ENCODE data around the gene RNF223. TPM values are rescaled to one million over a fixed set of nuclear protein-coding genes. Genes with fewer than 3 reads are reported as not detected.

RNF223 gene
- total RNA-seq, 1 experiment from 2014 or later: not detected

DNA sequence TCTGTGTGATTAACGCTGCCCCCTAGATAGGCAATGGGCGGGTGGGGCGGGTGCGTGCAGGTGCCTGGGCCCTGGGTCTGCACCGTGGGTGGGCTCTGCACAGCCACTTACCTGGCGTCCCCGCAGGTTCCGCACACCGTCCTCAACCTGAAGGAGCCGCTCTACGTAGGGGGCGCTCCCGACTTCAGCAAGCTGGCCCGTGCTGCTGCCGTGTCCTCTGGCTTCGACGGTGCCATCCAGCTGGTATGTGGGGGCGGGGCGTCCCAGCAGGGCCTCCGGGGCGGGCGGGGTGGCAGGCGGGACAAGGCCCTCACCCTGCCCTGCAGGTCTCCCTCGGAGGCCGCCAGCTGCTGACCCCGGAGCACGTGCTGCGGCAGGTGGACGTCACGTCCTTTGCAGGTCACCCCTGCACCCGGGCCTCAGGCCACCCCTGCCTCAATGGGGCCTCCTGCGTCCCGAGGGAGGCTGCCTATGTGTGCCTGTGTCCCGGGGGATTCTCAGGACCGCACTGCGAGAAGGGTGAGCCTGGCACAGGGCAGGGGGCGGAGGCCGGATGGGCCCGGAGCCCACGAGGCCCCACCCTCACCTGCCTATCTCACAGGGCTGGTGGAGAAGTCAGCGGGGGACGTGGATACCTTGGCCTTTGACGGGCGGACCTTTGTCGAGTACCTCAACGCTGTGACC, 22.8 kb downstream of the RNF223 start:
- DNase-seq: peak; percentile 62
- no peak overlapping the region for H2BK12ac ChIP-seq (ENCODE audit: insufficient read length, low read depth, low read length)
- no peak overlapping the region for H4K5ac ChIP-seq (ENCODE audit: insufficient read length, low read depth, low read length)
- Mint-ChIP-seq H3K4me1 (no peaks in the 10 kb centered on the region; a peak in 1 of 4 replicates), H3K36me3 (ENCODE audit: insufficient read depth in 1 of 3, low read depth in 3 of 3) (peaks cover 13 to 51% (median 46%) of the 10 kb centered on the region in 3 experiments), H3K27ac (peak overlapping the region in 1 of 3 experiments; percentile 85; a peak in 1 of 7 replicates), H3K9me3 (no peaks in the 10 kb centered on the region), H3K4me3 (no peak overlapping the region), H3K27me3 (ENCODE audit: low read depth) (peaks cover 3% of the 10 kb centered on the region)
- no peak overlapping the region for H2BK120ac ChIP-seq (ENCODE audit: low read depth, low read length, poor library complexity, severe bottlenecking)
- H3K23ac ChIP-seq (ENCODE audit: insufficient read length, low read depth, low read length): no peak overlapping the region
- H3K4ac ChIP-seq (ENCODE audit: low read depth, low read length): no peak overlapping the region
- no peak overlapping the region for H2BK15ac ChIP-seq (ENCODE audit: low read depth, low read length)
- H3K9me3 ChIP-seq (ENCODE audit: control insufficient read depth, low read depth, low read length): no peaks in the 10 kb centered on the region
- no peak overlapping the region for H3K9ac ChIP-seq (ENCODE audit: extremely low read depth, insufficient read length, low read length)
- H3K4me1 ChIP-seq (ENCODE audit: insufficient read depth, low read length): no peaks in the 10 kb centered on the region
- H3K56ac ChIP-seq (ENCODE audit: insufficient read length, low read depth, low read length): no peak overlapping the region
- H4K8ac ChIP-seq (replicated peaks; ENCODE audit: insufficient read length, low read depth, low read length): no peak overlapping the region
- no peak overlapping the region for H4K91ac ChIP-seq (ENCODE audit: insufficient read length, low read depth, low read length)
- H3K4me2 ChIP-seq (ENCODE audit: insufficient read depth, insufficient read length, low read length): no peak overlapping the region
- H3T11ph ChIP-seq (ENCODE audit: low read length): no peak overlapping the region
- no peaks in the 10 kb centered on the region for H3K23me2 ChIP-seq (ENCODE audit: insufficient read length, low read depth, low read length, poor library complexity, severe bottlenecking)
- H2AFZ ChIP-seq (ENCODE audit: low read length): no peak overlapping the region
- TF ChIP-seq, protein P1, sequence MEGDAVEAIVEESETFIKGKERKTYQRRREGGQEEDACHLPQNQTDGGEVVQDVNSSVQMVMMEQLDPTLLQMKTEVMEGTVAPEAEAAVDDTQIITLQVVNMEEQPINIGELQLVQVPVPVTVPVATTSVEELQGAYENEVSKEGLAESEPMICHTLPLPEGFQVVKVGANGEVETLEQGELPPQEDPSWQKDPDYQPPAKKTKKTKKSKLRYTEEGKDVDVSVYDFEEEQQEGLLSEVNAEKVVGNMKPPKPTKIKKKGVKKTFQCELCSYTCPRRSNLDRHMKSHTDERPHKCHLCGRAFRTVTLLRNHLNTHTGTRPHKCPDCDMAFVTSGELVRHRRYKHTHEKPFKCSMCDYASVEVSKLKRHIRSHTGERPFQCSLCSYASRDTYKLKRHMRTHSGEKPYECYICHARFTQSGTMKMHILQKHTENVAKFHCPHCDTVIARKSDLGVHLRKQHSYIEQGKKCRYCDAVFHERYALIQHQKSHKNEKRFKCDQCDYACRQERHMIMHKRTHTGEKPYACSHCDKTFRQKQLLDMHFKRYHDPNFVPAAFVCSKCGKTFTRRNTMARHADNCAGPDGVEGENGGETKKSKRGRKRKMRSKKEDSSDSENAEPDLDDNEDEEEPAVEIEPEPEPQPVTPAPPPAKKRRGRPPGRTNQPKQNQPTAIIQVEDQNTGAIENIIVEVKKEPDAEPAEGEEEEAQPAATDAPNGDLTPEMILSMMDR (conservative IDR thresholded peaks at IDR 0.05): 0 out of 3 replicates have a peak, but pooled peaks have one; percentile 22
- no peak overlapping the region for H2AK5ac ChIP-seq (ENCODE audit: insufficient read length, low read length)
- no CpG with 5 or more reads among the region's 46 CpGs for WGBS (ENCODE audit: extremely low coverage, insufficient read length, low lambda C conversion rate)
- no peak overlapping the region for H3K14ac ChIP-seq (ENCODE audit: insufficient read depth, low read length)
- no peak overlapping the region for H2BK20ac ChIP-seq (ENCODE audit: low read depth, low read length, poor library complexity, severe bottlenecking)
- no peaks in the 10 kb centered on the region for H3K79me1 ChIP-seq (ENCODE audit: insufficient read depth, low read depth, low read length, poor library complexity, severe bottlenecking)
- H3K27me3 ChIP-seq (ENCODE audit: insufficient read depth, low read length): no peaks in the 10 kb centered on the region; the same call in 1 of the 2 replicates
- H3K79me2 ChIP-seq (ENCODE audit: insufficient read depth, low read length): no peaks in the 10 kb centered on the region; the same call in 1 of the 2 replicates
- H3K27ac ChIP-seq (ENCODE audit: insufficient read length, low read depth, low read length): no peak overlapping the region
- H4K20me1 ChIP-seq (ENCODE audit: control insufficient read depth, insufficient read depth, insufficient read length): no peaks in the 10 kb centered on the region
- no peak overlapping the region for H3K18ac ChIP-seq (ENCODE audit: insufficient read length, low read depth, low read length)
- no peak overlapping the region for H2BK5ac ChIP-seq (ENCODE audit: insufficient read length, low read length)
